Measurements from ENCODE around the gene CRYL1. TPM values are rescaled to one million over a fixed set of nuclear protein-coding genes. Genes with fewer than 3 reads are reported as not detected.

The CRYL1 gene
- total and polyA plus RNA-seq, 2 experiments from 2014 or later, result 11.3 to 16.1 TPM

- 83 to 88% methylated on average over 26 of the region's 26 CpGs for WGBS, 2 experiments (ENCODE audit: low coverage in 1 of 2, low lambda C conversion rate in 2 of 2, missing lambda C conversion rate in 2 of 2)
- H3K4me2 ChIP-seq (ENCODE audit: unreplicated experiment), result no peak overlapping the region
- H3K27me3 ChIP-seq (replicated peaks; ENCODE audit: insufficient read depth), result no peaks in the 10 kb centered on the region
- peak; percentile 14 for DNase-seq
- H3F3A ChIP-seq (ENCODE audit: insufficient read depth), result no peaks in the 10 kb centered on the region
- H2AFZ ChIP-seq, result no peak overlapping the region
- no peaks in the 10 kb centered on the region for H4K20me1 ChIP-seq (ENCODE audit: insufficient read depth)
- no peak overlapping the region for H3K4me3 ChIP-seq
- TF ChIP-seq EZH2phosphoT487 (IDR thresholded peaks at IDR 0.05; ENCODE audit: insufficient read depth, low read depth), result no peak
- no peaks in the 10 kb centered on the region for H3K36me3 ChIP-seq (ENCODE audit: low read depth)
- no peaks in the 10 kb centered on the region for H3K79me2 ChIP-seq (ENCODE audit: insufficient read depth)
- H3K9me2 ChIP-seq (ENCODE audit: insufficient read depth), result no peaks in the 10 kb centered on the region
- H3K9me3 ChIP-seq (ENCODE audit: low read depth), result no peaks in the 10 kb centered on the region
- no peaks in the 10 kb centered on the region for H3K4me1 ChIP-seq (ENCODE audit: insufficient read depth)
- H3K9ac ChIP-seq, result no peak overlapping the region
- in situ Hi-C loops (cut with MboI), result no loop called here
- H3K27ac ChIP-seq, result no peak overlapping the region
Observed at GRCh38 chr13:20395061-20395916, 130.4 kb downstream of the CRYL1 start.

- in situ Hi-C loops (cut with MboI), result no loop called here
- Histone ChIP-seq H3K4me3 (no peak overlapping the region), H3K27ac (no peak overlapping the region)
Observed at GRCh38 chr13:20394506-20394905, 131.2 kb downstream of the CRYL1 start.

GRCh38 chr13:20394169-20394501 lies 131.5 kb downstream of the CRYL1 start:
- no peak overlapping the region for H3K4me3 ChIP-seq
- in situ Hi-C loops (cut with MboI), result no loop called here

More at GRCh38 chr13:20394506-20394905, 131.2 kb downstream of the CRYL1 start:
- Histone ChIP-seq H3K27me3 (replicated peaks; ENCODE audit: insufficient read depth) (no peaks in the 10 kb centered on the region), H3K4me2 (ENCODE audit: unreplicated experiment) (no peak overlapping the region), H3F3A (ENCODE audit: insufficient read depth) (no peaks in the 10 kb centered on the region), H3K9ac (no peak overlapping the region), H3K9me3 (ENCODE audit: low read depth) (no peaks in the 10 kb centered on the region), H3K79me2 (ENCODE audit: insufficient read depth) (no peaks in the 10 kb centered on the region), H3K9me2 (ENCODE audit: insufficient read depth) (no peaks in the 10 kb centered on the region), H4K20me1 (ENCODE audit: insufficient read depth) (no peaks in the 10 kb centered on the region), H2AFZ (no peak overlapping the region), H3K36me3 (ENCODE audit: low read depth) (no peaks in the 10 kb centered on the region), H3K4me1 (ENCODE audit: insufficient read depth) (no peaks in the 10 kb centered on the region)
- DNase-seq, result no peak
- no peak for TF ChIP-seq EZH2phosphoT487 (IDR thresholded peaks at IDR 0.05; ENCODE audit: insufficient read depth, low read depth)
- TF ChIP-seq EZH2 (IDR thresholded peaks at IDR 0.05; ENCODE audit: insufficient read depth, poor library complexity, severe bottlenecking), result no peak
- 83 to 86% methylated on average over 20 to 30 of the region's 30 CpGs for WGBS, 2 experiments (ENCODE audit: low coverage in 1 of 2, low lambda C conversion rate in 2 of 2, missing lambda C conversion rate in 2 of 2)

GRCh38 chr13:20393273-20394168 lies 132.1 kb downstream of the CRYL1 start:
- no peaks in the 10 kb centered on the region for H3K79me2 ChIP-seq (ENCODE audit: insufficient read depth)
- DNase-seq, result no peak
- in situ Hi-C loops (cut with MboI), result no loop called here
- H3K4me2 ChIP-seq (ENCODE audit: unreplicated experiment), result no peak overlapping the region
- H3K9me3 ChIP-seq (ENCODE audit: low read depth), result no peaks in the 10 kb centered on the region
- no peak overlapping the region for H3K4me3 ChIP-seq
- no peak overlapping the region for H3K27ac ChIP-seq
- no peak overlapping the region for H2AFZ ChIP-seq
- WGBS, 2 experiments (ENCODE audit: low coverage in 1 of 2, low lambda C conversion rate in 2 of 2, missing lambda C conversion rate in 2 of 2), result 92 to 96% methylated on average over 10 of the region's 10 CpGs
- H3K9me2 ChIP-seq (ENCODE audit: insufficient read depth), result no peaks in the 10 kb centered on the region
- TF ChIP-seq EZH2phosphoT487 (IDR thresholded peaks at IDR 0.05; ENCODE audit: insufficient read depth, low read depth) (no peak), EZH2 (IDR thresholded peaks at IDR 0.05; ENCODE audit: insufficient read depth, poor library complexity, severe bottlenecking) (no peak)
- no peaks in the 10 kb centered on the region for H4K20me1 ChIP-seq (ENCODE audit: insufficient read depth)
- H3K27me3 ChIP-seq (replicated peaks; ENCODE audit: insufficient read depth), result no peaks in the 10 kb centered on the region
- H3K9ac ChIP-seq, result no peak overlapping the region
- H3K4me1 ChIP-seq (ENCODE audit: insufficient read depth), result no peaks in the 10 kb centered on the region
- no peaks in the 10 kb centered on the region for H3F3A ChIP-seq (ENCODE audit: insufficient read depth)
- no peaks in the 10 kb centered on the region for H3K36me3 ChIP-seq (ENCODE audit: low read depth)

More at GRCh38 chr13:20394169-20394501, 131.5 kb downstream of the CRYL1 start:
- H3K27me3 ChIP-seq (replicated peaks; ENCODE audit: insufficient read depth), result no peaks in the 10 kb centered on the region
- no peaks in the 10 kb centered on the region for H3K9me2 ChIP-seq (ENCODE audit: insufficient read depth)
- H3K27ac ChIP-seq, result no peak overlapping the region
- H3K9ac ChIP-seq, result no peak overlapping the region
- H3K4me2 ChIP-seq (ENCODE audit: unreplicated experiment), result no peak overlapping the region
- H3K4me1 ChIP-seq (ENCODE audit: insufficient read depth), result no peaks in the 10 kb centered on the region
- no peak for DNase-seq
- H3K79me2 ChIP-seq (ENCODE audit: insufficient read depth), result no peaks in the 10 kb centered on the region
- no peak for TF ChIP-seq EZH2 (IDR thresholded peaks at IDR 0.05; ENCODE audit: insufficient read depth, poor library complexity, severe bottlenecking)
- TF ChIP-seq EZH2phosphoT487 (IDR thresholded peaks at IDR 0.05; ENCODE audit: insufficient read depth, low read depth), result no peak
- no peaks in the 10 kb centered on the region for H3K36me3 ChIP-seq (ENCODE audit: low read depth)
- H4K20me1 ChIP-seq (ENCODE audit: insufficient read depth), result no peaks in the 10 kb centered on the region
- no peaks in the 10 kb centered on the region for H3K9me3 ChIP-seq (ENCODE audit: low read depth)
- WGBS, 2 experiments (ENCODE audit: low coverage in 1 of 2, low lambda C conversion rate in 2 of 2, missing lambda C conversion rate in 2 of 2), result 90 to 93% methylated on average over 8 of the region's 8 CpGs
- H2AFZ ChIP-seq, result no peak overlapping the region
- H3F3A ChIP-seq (ENCODE audit: insufficient read depth), result no peaks in the 10 kb centered on the region

Measured in GM23248 (cell line).